Right atrium auricular region (tissue), 2 donors: ENCODE results near the gene C1QTNF2. TPM values are rescaled to one million over a fixed set of nuclear protein-coding genes. Genes with fewer than 3 reads are reported as not detected.

ENCODE experiments used
- DNase-seq: peaks from one replicate; pipeline ENCODE4 v3.0.0-alpha.2; 2019; ENCODE audit warnings: low spot score
- H3K27ac ChIP-seq, 2 donors: fragments of 200-600 bp; sonication (generic); 1 replicate in 1 of 2; 2 replicates in 1 of 2; pipeline ENCODE4 v1.5.1; 2016 to 2019
- H3K27me3 ChIP-seq, 2 donors: fragments of 200-600 bp; sonication (generic); one replicate each; pipeline versions ENCODE4 v1.5.1 to v1.6.0; 2017 to 2019
- H3K36me3 ChIP-seq: fragments of 200-600 bp; sonication (generic); one replicate; pipeline ENCODE4 v1.5.1; 2016
- H3K4me1 ChIP-seq, 2 donors: fragments of 200-600 bp; sonication (generic); one replicate each; pipeline versions ENCODE4 v1.5.1 to v1.6.0; 2017 to 2019
- H3K4me3 ChIP-seq, 2 donors: fragments of 200-600 bp; sonication (generic); 1 replicate in 1 of 2; 2 replicates in 1 of 2; pipeline ENCODE4 v1.5.1; 2017 to 2019; ENCODE audit warnings: mild to moderate bottlenecking in 1 of 2, moderate library complexity in 1 of 2
- H3K9me3 ChIP-seq, 2 donors: fragments of 200-600 bp; sonication (generic); one replicate each; pipeline ENCODE4 v1.5.1; 2019
- CTCF ChIP-seq, 2 donors: fragments of 200-600 bp; sonication (generic); IDR thresholded peaks; one replicate each; pipeline ENCODE4 v1.5.1; 2019; ENCODE audit warnings: antibody characterized with exemption in 2 of 2
- total RNA-seq, 2 donors: library from RNA; depleted of rRNA; stranded (reverse); fragments of >200 nt; gene quantifications; one replicate each; pipeline ENCODE4 v1.1.0, GENCODE V29; 2016

Gene C1QTNF2
- total RNA-seq, 2 donors from 2014 or later = 1.5 to 2.2 TPM

DNA sequence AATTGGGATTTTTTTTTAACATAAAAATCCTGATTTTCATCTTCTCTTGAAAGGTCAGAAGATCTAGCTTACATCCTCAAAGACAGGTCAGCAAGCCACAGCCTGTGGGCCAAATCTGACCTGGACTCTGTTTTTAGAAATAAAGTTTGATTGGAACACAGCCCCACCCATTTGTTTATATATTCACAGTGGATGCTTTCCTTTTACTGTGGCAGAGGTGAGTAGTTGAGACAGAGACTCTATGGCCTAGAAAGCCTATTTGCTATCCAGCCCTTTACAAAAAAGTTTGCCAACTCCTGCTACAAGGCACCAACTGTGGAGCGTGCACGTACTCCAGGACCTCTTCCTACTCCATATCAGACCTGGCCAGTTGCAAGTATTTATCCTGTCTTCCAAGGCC, 44.7 kb downstream of the C1QTNF2 start:
- DNase-seq = no peak
- H3K27ac ChIP-seq = no peak overlapping the region
- TF ChIP-seq CTCF (IDR thresholded peaks at IDR 0.05) = no peak
- H3K4me1 ChIP-seq = no peaks in the 10 kb centered on the region
- no peaks in the 10 kb centered on the region for H3K36me3 ChIP-seq
- H3K4me3 ChIP-seq = no peak overlapping the region
- no peaks in the 10 kb centered on the region for H3K9me3 ChIP-seq
- H3K27me3 ChIP-seq = no peaks in the 10 kb centered on the region

- TF ChIP-seq CTCF (IDR thresholded peaks at IDR 0.05) = no peak
- Histone ChIP-seq H3K27me3 (no peaks in the 10 kb centered on the region), H3K4me3 (no peak overlapping the region), H3K27ac (no peak overlapping the region), H3K4me1 (no peaks in the 10 kb centered on the region), H3K9me3 (no peaks in the 10 kb centered on the region), H3K36me3 (no peaks in the 10 kb centered on the region)
- no peak for DNase-seq
Measured at GRCh38 chr5:160324886-160325285, 45.5 kb downstream of the C1QTNF2 start.

- no peak overlapping the region for H3K4me3 ChIP-seq
- no peaks in the 10 kb centered on the region for H3K36me3 ChIP-seq
- H3K4me1 ChIP-seq = no peaks in the 10 kb centered on the region
- no peak for DNase-seq
- no peaks in the 10 kb centered on the region for H3K27me3 ChIP-seq
- H3K9me3 ChIP-seq = no peaks in the 10 kb centered on the region
- H3K27ac ChIP-seq = no peak overlapping the region
- no peak for TF ChIP-seq CTCF (IDR thresholded peaks at IDR 0.05)
Measured at GRCh38 chr5:160318409-160318808, 52.0 kb downstream of the C1QTNF2 start.

GRCh38 chr5:160317434-160317833, 53.0 kb downstream of the C1QTNF2 start:
- no peak for TF ChIP-seq CTCF (IDR thresholded peaks at IDR 0.05)
- H3K36me3 ChIP-seq = no peaks in the 10 kb centered on the region

GRCh38 chr5:160315968-160316367, 54.5 kb downstream of the C1QTNF2 start:
- no peak for DNase-seq
- no peak overlapping the region for H3K4me3 ChIP-seq
- H3K4me1 ChIP-seq = peaks cover 0 to 5% of the 10 kb centered on the region in 2 donors
- no peaks in the 10 kb centered on the region for H3K36me3 ChIP-seq
- no peaks in the 10 kb centered on the region for H3K27me3 ChIP-seq
- no peak overlapping the region for H3K27ac ChIP-seq
- no peaks in the 10 kb centered on the region for H3K9me3 ChIP-seq
- TF ChIP-seq CTCF (IDR thresholded peaks at IDR 0.05) = no peak

More at GRCh38 chr5:160317434-160317833, 53.0 kb downstream of the C1QTNF2 start:
- no peak overlapping the region for H3K27ac ChIP-seq
- H3K27me3 ChIP-seq = no peaks in the 10 kb centered on the region
- no peaks in the 10 kb centered on the region for H3K9me3 ChIP-seq
- H3K4me1 ChIP-seq = peaks cover 0 to 5% of the 10 kb centered on the region in 2 donors
- H3K4me3 ChIP-seq = no peak overlapping the region
- no peak for DNase-seq

GRCh38 chr5:160312960-160313727, 57.3 kb downstream of the C1QTNF2 start:
- TF ChIP-seq CTCF (IDR thresholded peaks at IDR 0.05) = no peak
- no peaks in the 10 kb centered on the region for H3K27me3 ChIP-seq
- peaks cover 0 to 5% of the 10 kb centered on the region in 2 donors for H3K4me1 ChIP-seq
- H3K9me3 ChIP-seq = no peaks in the 10 kb centered on the region
- H3K36me3 ChIP-seq = no peaks in the 10 kb centered on the region
- peak overlapping the region; percentile 77 to 83 for H3K27ac ChIP-seq
- H3K4me3 ChIP-seq = peak overlapping the region; percentile 66 to 80
- DNase-seq = no peak
